Muscle of back (tissue), 11 donors: ENCODE data around the gene LRRN2. TPM values are rescaled to one million over a fixed set of nuclear protein-coding genes. Genes with fewer than 3 reads are reported as not detected.

Source experiments
- DNase-seq, 3 donors: peaks; one replicate each; pipeline versions ENCODE4 v3.0.0 to v3.0.0-alpha.2; 2013
- polyA plus RNA-seq, 10 donors: library from polyadenylated mRNA; unstranded; fragments of 120-200 nt; gene quantifications; one replicate each; pipeline ENCODE4 v1.2.1, GENCODE V29; 2013; ENCODE audit not compliant: insufficient read length in 10 of 10

LRRN2 gene
- polyA plus RNA-seq, 10 donors = 4.3 to 10.4 (median 8.1) TPM

- DNase-seq = no peak
Measured at GRCh38 chr1:204605791-204606190, 79.7 kb downstream of the LRRN2 start.

GRCh38 chr1:204602871-204603542 lies 82.5 kb downstream of the LRRN2 start:
- DNase-seq = no peak

GRCh38 chr1:204602111-204602579 lies 83.4 kb downstream of the LRRN2 start:
- DNase-seq = no peak

GRCh38 chr1:204600968-204601367 lies 84.6 kb downstream of the LRRN2 start:
- no peak for DNase-seq

- no peak for DNase-seq
Measured at GRCh38 chr1:204600203-204600602, 85.3 kb downstream of the LRRN2 start.

- DNase-seq = no peak
Measured at GRCh38 chr1:204599596-204599995, 85.9 kb downstream of the LRRN2 start.

- DNase-seq = no peak
Measured at GRCh38 chr1:204599098-204599497, 86.4 kb downstream of the LRRN2 start.

GRCh38 chr1:204598319-204598969 lies 87.1 kb downstream of the LRRN2 start:
- DNase-seq = no peak

GRCh38 chr1:204592246-204592948 lies 93.1 kb downstream of the LRRN2 start:
- peak in 1 of 3 donors; percentile 12 for DNase-seq

- peak in 1 of 3 donors; percentile 38 for DNase-seq
Measured at GRCh38 chr1:204591473-204592090, 94.0 kb downstream of the LRRN2 start.

- no peak for DNase-seq
Measured at GRCh38 chr1:204589409-204590038, 96.0 kb downstream of the LRRN2 start.

GRCh38 chr1:204588826-204589225 lies 96.7 kb downstream of the LRRN2 start:
- DNase-seq = no peak

- DNase-seq = no peak
Measured at GRCh38 chr1:204587621-204588020, 97.9 kb downstream of the LRRN2 start.

GRCh38 chr1:204584699-204585372 lies 100.7 kb downstream of the LRRN2 start:
- no peak for DNase-seq

- DNase-seq = no peak
Measured at GRCh38 chr1:204583909-204584632, 101.5 kb downstream of the LRRN2 start.

GRCh38 chr1:204581759-204582158 lies 103.8 kb downstream of the LRRN2 start:
- DNase-seq = no peak

GRCh38 chr1:204580862-204581261 lies 104.7 kb downstream of the LRRN2 start:
- no peak for DNase-seq

- no peak for DNase-seq
Measured at GRCh38 chr1:204579681-204580080, 105.9 kb downstream of the LRRN2 start.

- peak in 2 of 3 donors; percentile 34 to 71 for DNase-seq
Measured at GRCh38 chr1:204578867-204579664, 106.5 kb downstream of the LRRN2 start.
